HL-60 (cell line): ENCODE results near the gene FGFBP1.

Source experiments
- DNase-seq, 2 experiments: peaks; one replicate each; pipeline ENCODE4 v3.0.0-alpha.2; 2010 to 2020; ENCODE audit warnings: low read depth in 1 of 2, low spot score in 1 of 2
- H3K27ac ChIP-seq: fragments of 250-450 bp; sonication (Bioruptor Pico); replicated peaks from 2 replicates; pipeline ENCODE4 v1.5.1; 2020; ENCODE audit warnings: mild to moderate bottlenecking, moderate library complexity
- H3K27me3 ChIP-seq: fragments of 250-450 bp; sonication (Bioruptor Pico); 2 replicates; pipeline ENCODE4 v1.5.1; 2021; ENCODE audit warnings: mild to moderate bottlenecking, moderate library complexity; ENCODE audit not compliant: insufficient read depth, poor library complexity, severe bottlenecking
- H3K4me3 ChIP-seq: replicated peaks from 2 replicates; pipeline ENCODE4 v1.5.1; 2011; ENCODE audit warnings: mild to moderate bottlenecking, control low read depth, low read length; ENCODE audit not compliant: insufficient read depth
- GABPA ChIP-seq: IDR thresholded peaks from 2 replicates; pipeline ENCODE4 v1.6.1; 2012; ENCODE audit warnings: low read depth
- POLR2AphosphoS5 ChIP-seq: IDR thresholded peaks from 2 replicates; pipeline ENCODE4 v1.6.1; 2012; ENCODE audit warnings: low read depth
- SPI1 ChIP-seq: IDR thresholded peaks from 2 replicates; pipeline ENCODE4 v1.6.1; 2012; ENCODE audit warnings: low read depth, mild to moderate bottlenecking, borderline replicate concordance
- TF ChIP-seq, protein P1 (sequence below): IDR thresholded peaks from 2 replicates; pipeline ENCODE4 v1.6.1; 2012; ENCODE audit warnings: low read depth; ENCODE audit not compliant: insufficient replicate concordance
- TF ChIP-seq, protein P2 (sequence below): IDR thresholded peaks from one replicate; pipeline ENCODE4 v1.5.1; 2011; ENCODE audit warnings: low read length, control low read depth, inconsistent platforms; ENCODE audit not compliant: insufficient read depth

The FGFBP1 gene

DNA sequence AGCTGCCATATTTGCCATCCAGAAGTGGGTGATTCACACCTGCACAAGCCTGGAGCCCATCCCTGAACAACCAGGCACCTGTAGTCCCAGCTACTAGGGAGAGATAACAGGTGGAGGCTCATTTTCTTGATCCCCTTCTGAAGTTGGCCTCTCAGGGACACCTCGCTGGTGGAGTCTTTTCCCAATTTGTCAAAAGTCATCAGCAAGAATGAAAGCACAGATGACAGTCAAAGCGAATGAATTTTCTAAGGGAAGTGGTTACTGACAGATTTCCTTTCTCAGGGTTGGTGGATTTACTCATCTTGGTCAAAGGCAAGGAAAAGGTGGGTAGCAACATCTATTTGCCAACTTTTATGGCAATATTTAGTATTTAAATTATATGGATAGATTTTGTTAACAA, 36.5 kb downstream of the FGFBP1 start:
- H3K27me3 ChIP-seq: no peaks in the 10 kb centered on the region
- TF ChIP-seq POLR2AphosphoS5 (no peak), SPI1 (no peak)
- TF ChIP-seq, protein P1, sequence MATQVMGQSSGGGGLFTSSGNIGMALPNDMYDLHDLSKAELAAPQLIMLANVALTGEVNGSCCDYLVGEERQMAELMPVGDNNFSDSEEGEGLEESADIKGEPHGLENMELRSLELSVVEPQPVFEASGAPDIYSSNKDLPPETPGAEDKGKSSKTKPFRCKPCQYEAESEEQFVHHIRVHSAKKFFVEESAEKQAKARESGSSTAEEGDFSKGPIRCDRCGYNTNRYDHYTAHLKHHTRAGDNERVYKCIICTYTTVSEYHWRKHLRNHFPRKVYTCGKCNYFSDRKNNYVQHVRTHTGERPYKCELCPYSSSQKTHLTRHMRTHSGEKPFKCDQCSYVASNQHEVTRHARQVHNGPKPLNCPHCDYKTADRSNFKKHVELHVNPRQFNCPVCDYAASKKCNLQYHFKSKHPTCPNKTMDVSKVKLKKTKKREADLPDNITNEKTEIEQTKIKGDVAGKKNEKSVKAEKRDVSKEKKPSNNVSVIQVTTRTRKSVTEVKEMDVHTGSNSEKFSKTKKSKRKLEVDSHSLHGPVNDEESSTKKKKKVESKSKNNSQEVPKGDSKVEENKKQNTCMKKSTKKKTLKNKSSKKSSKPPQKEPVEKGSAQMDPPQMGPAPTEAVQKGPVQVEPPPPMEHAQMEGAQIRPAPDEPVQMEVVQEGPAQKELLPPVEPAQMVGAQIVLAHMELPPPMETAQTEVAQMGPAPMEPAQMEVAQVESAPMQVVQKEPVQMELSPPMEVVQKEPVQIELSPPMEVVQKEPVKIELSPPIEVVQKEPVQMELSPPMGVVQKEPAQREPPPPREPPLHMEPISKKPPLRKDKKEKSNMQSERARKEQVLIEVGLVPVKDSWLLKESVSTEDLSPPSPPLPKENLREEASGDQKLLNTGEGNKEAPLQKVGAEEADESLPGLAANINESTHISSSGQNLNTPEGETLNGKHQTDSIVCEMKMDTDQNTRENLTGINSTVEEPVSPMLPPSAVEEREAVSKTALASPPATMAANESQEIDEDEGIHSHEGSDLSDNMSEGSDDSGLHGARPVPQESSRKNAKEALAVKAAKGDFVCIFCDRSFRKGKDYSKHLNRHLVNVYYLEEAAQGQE: no peak
- DNase-seq: peak in 1 of 2 experiments; percentile 17
- no peak overlapping the region for H3K4me3 ChIP-seq
- peak overlapping the region; percentile 27; the same call in 1 of the 2 replicates for H3K27ac ChIP-seq

DNA sequence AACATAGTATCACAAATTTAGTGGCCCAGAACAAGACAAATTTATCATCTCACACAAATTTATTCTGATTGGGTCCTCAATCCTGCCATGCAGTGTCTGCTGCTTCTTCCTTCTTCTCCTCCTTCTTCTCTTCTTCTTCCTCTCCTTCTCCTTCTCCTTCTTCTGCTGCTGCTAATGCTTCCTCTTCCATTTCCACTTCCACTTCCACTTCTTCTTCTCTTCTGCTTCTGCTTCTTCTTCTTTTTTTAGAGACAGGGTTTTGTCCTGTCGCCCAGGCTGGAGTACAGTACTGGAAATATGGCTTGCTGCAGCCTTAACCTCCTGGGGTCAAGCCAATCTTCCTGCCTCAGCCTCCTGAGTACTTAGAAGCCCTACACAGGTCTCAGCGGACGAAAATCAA, 37.5 kb downstream of the FGFBP1 start:
- Histone ChIP-seq H3K27me3 (no peaks in the 10 kb centered on the region), H3K4me3 (no peak overlapping the region), H3K27ac (no peak overlapping the region)
- TF ChIP-seq POLR2AphosphoS5: no peak
- peak; percentile 70 for TF ChIP-seq SPI1
- no peak for TF ChIP-seq GABPA
- TF ChIP-seq, protein P1: no peak
- TF ChIP-seq, protein P2, sequence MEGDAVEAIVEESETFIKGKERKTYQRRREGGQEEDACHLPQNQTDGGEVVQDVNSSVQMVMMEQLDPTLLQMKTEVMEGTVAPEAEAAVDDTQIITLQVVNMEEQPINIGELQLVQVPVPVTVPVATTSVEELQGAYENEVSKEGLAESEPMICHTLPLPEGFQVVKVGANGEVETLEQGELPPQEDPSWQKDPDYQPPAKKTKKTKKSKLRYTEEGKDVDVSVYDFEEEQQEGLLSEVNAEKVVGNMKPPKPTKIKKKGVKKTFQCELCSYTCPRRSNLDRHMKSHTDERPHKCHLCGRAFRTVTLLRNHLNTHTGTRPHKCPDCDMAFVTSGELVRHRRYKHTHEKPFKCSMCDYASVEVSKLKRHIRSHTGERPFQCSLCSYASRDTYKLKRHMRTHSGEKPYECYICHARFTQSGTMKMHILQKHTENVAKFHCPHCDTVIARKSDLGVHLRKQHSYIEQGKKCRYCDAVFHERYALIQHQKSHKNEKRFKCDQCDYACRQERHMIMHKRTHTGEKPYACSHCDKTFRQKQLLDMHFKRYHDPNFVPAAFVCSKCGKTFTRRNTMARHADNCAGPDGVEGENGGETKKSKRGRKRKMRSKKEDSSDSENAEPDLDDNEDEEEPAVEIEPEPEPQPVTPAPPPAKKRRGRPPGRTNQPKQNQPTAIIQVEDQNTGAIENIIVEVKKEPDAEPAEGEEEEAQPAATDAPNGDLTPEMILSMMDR: no peak
- DNase-seq: no peak

DNA sequence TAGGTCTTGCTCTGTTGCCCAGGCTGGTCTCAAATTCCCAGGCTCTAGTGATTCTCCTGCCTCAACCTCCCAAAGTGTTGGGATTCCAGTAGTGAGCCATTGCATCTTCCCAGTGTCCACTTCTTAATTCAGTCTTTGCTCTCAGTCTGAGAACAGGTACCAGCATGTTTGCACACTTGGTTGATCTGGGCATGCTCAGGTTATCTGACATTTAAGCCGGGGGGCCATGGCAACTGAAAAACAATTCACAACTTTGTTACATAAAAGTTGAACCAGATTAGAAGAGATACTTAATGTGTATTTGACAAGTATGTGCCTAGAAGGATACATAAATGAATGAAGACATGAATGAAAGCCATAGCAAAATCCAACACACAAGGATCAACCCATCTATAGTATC, 39.0 kb downstream of the FGFBP1 start:
- H3K4me3 ChIP-seq: no peak overlapping the region
- H3K27ac ChIP-seq: no peak overlapping the region
- no peak for DNase-seq
- TF ChIP-seq, protein P1: no peak
- TF ChIP-seq, protein P2: no peak
- TF ChIP-seq SPI1: no peak
- TF ChIP-seq GABPA: no peak
- TF ChIP-seq POLR2AphosphoS5: no peak
- no peaks in the 10 kb centered on the region for H3K27me3 ChIP-seq

DNA sequence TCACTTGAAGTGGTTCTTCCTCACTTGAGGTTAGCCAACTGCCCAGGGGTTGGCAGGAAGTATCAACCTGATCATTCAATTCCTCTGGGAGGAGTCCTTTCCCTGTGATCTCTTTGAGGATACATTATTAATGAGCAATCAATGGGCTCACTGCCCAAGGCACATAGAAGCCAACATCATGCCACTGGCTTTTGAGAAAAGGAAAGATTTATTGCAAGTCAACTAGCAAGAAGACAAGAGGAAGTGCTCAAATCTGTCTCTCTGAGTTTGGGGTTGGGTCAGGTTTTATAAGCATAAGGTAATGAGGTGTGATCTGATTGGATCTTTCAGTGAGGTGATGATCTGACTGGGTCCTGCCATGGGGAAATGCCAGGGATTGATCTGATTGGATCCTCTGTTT, 39.6 kb downstream of the FGFBP1 start:
- Histone ChIP-seq H3K27ac (no peak overlapping the region), H3K4me3 (no peak overlapping the region), H3K27me3 (no peaks in the 10 kb centered on the region)
- TF ChIP-seq POLR2AphosphoS5 (no peak), GABPA (no peak)
- TF ChIP-seq, protein P1: no peak
- DNase-seq: no peak
